VCaP (cell line): ENCODE measurements around the gene NXPH3.

ENCODE experiments used
- H3K27ac ChIP-seq: fragments of 450-650 bp; 2 replicates; pipeline ENCODE4 v1.5.1; 2017
- TF ChIP-seq, protein P1 (sequence below): fragments of 450-650 bp; conservative IDR thresholded peaks from 2 replicates; pipeline ENCODE4 v1.5.1; 2017; ENCODE audit warnings: mild to moderate bottlenecking, moderate library complexity

The NXPH3 gene

DNA sequence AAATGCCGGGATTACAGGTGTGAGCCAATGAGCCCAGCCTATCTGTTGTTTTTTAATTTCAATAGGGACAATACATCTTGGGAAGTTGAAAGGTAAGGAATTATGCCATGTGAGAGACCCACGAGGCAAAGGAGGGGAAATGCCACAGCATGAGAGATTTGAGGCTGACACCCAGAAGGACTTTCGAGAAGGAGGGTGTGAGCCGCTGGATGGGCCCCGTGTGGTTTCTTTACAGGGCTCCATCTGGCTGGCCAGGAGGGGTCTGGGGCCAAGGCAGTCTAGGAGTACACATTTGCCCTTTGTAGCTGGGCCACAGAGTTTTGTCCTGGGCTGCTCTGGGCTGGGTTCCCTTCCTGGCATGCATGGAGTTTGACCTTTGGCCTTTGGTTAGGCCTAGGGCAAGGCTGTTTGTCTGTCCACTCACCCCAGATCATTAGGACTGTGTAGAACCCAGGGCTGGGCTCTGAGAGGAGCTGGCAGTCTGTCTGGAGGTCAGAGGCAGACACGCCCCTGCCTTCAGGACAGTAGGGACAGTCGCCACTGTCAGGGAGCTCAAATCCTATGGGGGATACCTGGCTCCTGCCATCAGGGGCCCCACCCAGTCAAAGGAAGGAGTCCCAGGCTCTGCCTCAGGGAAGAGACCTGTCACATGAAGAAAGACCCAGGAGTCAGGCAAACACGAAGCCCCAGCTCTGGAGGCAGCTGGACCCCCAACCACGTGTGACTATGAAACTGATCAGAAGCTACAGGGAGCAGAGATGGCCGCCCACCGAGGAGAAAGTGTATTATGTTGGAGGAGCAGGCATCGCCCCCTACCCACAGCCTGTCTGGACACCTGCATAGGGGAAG, 24.2 kb upstream of the NXPH3 start:
- no peak overlapping the region for H3K27ac ChIP-seq
- TF ChIP-seq, protein P1, sequence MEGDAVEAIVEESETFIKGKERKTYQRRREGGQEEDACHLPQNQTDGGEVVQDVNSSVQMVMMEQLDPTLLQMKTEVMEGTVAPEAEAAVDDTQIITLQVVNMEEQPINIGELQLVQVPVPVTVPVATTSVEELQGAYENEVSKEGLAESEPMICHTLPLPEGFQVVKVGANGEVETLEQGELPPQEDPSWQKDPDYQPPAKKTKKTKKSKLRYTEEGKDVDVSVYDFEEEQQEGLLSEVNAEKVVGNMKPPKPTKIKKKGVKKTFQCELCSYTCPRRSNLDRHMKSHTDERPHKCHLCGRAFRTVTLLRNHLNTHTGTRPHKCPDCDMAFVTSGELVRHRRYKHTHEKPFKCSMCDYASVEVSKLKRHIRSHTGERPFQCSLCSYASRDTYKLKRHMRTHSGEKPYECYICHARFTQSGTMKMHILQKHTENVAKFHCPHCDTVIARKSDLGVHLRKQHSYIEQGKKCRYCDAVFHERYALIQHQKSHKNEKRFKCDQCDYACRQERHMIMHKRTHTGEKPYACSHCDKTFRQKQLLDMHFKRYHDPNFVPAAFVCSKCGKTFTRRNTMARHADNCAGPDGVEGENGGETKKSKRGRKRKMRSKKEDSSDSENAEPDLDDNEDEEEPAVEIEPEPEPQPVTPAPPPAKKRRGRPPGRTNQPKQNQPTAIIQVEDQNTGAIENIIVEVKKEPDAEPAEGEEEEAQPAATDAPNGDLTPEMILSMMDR, result no peak

DNA sequence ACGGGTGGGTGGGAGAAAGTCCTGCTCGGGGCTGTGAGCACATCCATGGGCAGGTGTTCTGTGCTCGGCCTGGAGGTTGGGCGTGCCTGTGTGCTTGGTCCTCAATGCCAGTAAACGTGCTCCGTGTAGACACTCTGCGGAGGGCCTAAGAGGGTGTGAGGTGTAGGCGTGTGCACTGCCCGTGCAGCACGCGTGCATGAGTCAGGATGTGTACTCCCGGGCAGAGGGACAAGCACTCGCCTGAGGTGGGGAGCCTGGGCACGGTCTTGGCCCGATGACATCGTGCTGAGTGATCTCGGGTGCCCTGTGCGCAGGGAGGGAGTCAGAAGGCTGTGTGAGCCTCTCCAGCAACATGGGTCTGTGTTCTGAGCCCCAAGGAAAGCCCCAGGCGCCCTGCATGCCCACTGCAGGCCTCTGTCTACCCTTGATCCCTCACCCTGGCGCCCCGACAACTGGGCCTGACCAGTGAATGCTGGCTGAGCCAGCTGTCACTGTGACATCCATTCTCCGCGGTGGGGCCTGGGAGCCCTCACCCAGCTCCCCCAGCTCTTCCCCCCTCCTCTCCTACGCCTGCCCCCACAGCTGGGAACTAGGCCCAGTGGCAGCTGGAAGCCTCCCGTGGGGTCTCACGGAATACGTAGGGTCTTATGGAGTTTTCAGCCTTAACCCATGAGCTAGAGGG, 23.5 kb upstream of the NXPH3 start:
- no peak overlapping the region for H3K27ac ChIP-seq
- TF ChIP-seq, protein P1, result no peak

DNA sequence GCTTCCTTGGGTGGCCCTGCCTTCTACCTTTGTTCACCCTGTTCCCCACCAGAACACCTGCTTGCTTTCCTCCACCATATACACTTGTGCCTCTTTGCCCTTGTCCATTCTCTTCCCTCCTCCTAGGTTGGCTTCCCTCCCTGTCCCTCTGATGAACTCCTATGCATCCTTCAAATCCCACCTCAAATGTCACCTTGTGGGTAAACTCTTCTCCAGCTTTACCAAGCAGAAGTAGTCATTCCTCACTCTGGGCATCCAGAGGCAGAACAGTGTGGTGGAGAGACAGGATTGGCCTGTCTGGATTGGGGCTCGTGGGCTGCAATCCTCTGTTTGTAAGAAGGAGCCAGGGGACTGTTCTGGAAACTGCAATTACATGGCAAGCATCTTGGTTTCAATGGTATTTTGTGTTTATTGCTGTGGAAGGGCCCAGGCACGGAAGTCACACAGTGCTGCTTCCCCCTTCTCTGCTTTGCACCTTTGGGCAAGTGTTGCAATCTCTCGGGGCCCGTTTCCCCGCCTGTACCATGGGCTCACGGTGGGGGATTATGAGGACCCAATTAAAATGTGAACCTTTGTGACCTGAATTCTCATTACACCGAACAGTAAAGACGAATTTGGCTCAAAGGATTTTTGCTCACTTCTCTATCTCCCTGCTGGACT, 21.9 kb upstream of the NXPH3 start:
- no peak overlapping the region for H3K27ac ChIP-seq
- TF ChIP-seq, protein P1, result no peak

DNA sequence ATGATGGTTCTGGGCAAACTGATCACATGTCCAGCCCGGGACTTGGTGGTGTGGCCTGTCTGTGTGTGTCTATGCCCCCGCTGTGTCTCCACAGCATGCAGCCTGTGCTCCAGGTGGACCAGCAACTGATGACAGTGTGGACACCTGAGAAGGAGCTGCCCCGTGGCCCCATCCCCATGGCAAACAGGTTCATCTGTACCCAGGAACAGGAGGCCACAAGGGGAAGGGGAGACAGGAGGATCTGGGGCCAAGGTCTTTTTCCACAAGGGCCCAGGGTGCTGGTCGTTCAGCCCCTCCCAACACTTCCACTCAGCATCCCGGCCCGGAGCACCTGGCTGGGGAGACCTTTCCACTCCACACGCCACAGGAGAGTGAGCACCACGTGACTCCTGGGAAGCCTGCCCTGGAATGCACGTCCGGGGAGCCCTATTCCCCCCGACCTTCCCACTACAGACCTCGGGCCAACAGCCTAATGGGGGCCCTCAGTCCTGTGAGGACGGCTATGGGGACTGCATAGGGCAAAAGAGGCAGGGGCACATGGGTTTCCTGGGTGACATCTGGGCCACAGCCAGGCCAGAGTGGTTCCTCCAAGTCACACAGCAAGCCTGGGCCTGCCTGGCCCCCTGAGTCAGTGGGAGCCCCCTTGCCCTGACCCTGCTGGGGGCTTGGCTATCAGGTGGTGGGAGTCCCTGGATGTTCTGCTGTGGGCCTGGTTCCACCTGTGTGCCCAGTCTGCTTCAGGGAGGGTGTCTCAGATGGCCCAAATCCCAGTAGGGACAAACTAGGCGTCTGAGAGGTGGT, 20.8 kb upstream of the NXPH3 start:
- no peak overlapping the region for H3K27ac ChIP-seq
- TF ChIP-seq, protein P1, result no peak

DNA sequence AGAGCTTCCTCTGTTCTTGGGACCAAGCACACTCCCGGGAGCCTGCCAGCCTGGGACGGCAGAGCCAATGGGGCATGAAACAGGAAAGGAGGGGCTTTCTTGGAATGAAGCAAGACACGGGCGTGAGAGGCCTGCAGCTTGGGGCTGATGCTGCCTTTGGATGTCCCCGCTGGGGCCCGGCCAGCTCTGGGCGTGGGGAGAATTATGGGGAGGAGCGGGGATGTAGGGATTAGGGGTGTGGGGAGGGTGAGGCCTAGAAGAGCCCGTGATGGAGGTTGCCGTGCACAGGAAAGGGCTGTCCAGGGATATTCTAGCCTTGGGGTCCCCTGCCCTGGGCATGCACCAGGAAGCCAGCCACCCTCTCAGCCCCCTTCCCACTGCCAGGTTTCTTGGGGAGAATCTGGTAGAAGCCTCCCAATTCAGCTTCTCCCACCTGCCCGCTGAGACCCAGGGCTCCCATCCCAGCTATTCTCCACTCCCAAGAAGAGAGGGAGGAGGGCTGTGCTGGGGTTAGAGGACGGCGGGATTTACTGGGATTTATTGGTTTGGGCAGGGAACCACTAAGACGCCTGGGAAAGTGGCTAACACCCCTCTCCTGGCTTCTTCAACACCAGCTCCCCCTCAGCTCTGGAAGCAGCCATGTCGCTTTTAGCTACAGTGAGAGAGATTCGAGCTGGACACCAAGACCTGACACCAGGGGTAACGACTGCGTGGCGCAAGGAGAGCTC, 20.0 kb upstream of the NXPH3 start:
- TF ChIP-seq, protein P1, result no peak
- H3K27ac ChIP-seq, result peak overlapping the region; percentile 50; the same call in 1 of the 2 replicates

DNA sequence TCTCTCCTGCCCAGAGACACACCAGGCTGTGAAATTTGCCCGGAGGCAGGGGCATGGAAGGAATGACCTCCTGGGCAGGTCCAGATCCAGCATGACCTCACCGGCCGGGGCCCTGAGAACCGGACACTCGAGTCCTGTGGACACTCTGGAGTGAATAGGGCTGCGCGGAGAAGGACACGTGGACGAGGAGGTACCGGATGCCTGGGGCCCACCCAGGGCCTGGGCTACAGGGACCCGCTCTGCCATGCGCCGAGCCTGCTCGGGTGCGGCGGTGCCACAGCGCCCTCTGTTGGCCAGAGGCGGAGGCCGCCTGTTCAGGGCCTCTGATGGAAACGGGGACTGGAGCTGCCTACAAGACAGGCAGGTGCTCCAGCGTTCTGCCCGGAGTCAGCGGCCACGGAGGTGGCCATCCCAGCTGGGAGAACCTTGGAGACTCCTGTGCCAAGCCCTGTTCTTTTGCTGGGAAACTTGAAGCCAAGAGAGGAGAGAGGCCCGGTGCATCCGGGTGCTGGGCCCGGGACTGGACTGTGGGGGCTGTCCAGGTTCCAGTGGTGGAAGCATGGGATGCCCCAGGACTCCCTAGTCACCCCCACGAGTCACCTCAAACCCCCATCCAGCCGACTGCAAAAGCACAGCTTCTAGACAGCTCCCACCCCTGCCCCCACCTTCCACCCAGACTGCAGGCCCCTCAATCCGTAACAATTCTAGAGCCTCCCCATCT, 19.3 kb upstream of the NXPH3 start:
- peak overlapping the region; percentile 50; the same call in 1 of the 2 replicates for H3K27ac ChIP-seq
- TF ChIP-seq, protein P1, result peak; percentile 99
